SK-N-SH treated with all-trans-retinoic acid at 6 μM for 48 hours (cell line): ENCODE results near the gene ARFIP1.
A peak's percentile ranks its signal among the peaks of the same experiment; 100 is the strongest.

Experiments
- ATAC-seq: fragments of 200-7000 bp; cut with Tn5 transposase; 3 replicates; pipeline ENCODE4 v1.9.1; 2020; ENCODE audit warnings: mild to moderate bottlenecking, moderate library complexity
- ARNTL ChIP-seq: fragments of 450-650 bp; formaldehyde crosslinking; IDR thresholded peaks from 2 replicates; pipeline ENCODE4 v1.5.0; 2020; ENCODE audit warnings: low read depth, mild to moderate bottlenecking, moderate library complexity, borderline replicate concordance
- CSDC2 ChIP-seq: fragments of 250-450 bp; sonication (Bioruptor Pico); IDR thresholded peaks from 2 replicates; pipeline ENCODE4 v1.5.0; 2020; ENCODE audit warnings: mild to moderate bottlenecking, moderate library complexity
- ESRRG ChIP-seq: fragments of 250-450 bp; sonication (Bioruptor Pico); IDR thresholded peaks from 2 replicates; pipeline ENCODE4 v1.6.1; 2021; ENCODE audit warnings: mild to moderate bottlenecking
- GLIS3 ChIP-seq: fragments of 250-450 bp; sonication (Bioruptor Pico); IDR thresholded peaks from 2 replicates; pipeline ENCODE4 v1.5.0; 2020; ENCODE audit warnings: mild to moderate bottlenecking, moderate library complexity
- ISL1 ChIP-seq: fragments of 250-450 bp; sonication (Bioruptor Pico); IDR thresholded peaks from 2 replicates; pipeline ENCODE4 v2.1.2; 2022; ENCODE audit warnings: mild to moderate bottlenecking, moderate library complexity
- OSR1 ChIP-seq: fragments of 250-450 bp; sonication (Bioruptor Pico); IDR thresholded peaks from 2 replicates; pipeline ENCODE4 v1.8.0; 2022; ENCODE audit warnings: moderate library complexity, mild to moderate bottlenecking, inconsistent platforms
- PATZ1 ChIP-seq: fragments of 250-450 bp; sonication (Bioruptor Pico); IDR thresholded peaks from 2 replicates; pipeline ENCODE4 v1.8.0; 2020; ENCODE audit warnings: mild to moderate bottlenecking, moderate library complexity, borderline replicate concordance
- POU6F1 ChIP-seq: fragments of 250-450 bp; sonication (Bioruptor Pico); IDR thresholded peaks from 2 replicates; pipeline ENCODE4 v1.8.0; 2021; ENCODE audit warnings: low read depth, mild to moderate bottlenecking, moderate library complexity, borderline replicate concordance
- PPARA ChIP-seq: fragments of 250-450 bp; sonication (Bioruptor Pico); IDR thresholded peaks from 2 replicates; pipeline ENCODE4 v1.5.0; 2020; ENCODE audit warnings: mild to moderate bottlenecking, borderline replicate concordance
- RARB ChIP-seq: fragments of 250-450 bp; sonication (Bioruptor Pico); IDR thresholded peaks from 2 replicates; pipeline ENCODE4 v1.8.0; 2021; ENCODE audit warnings: mild to moderate bottlenecking, moderate library complexity
- SNAI2 ChIP-seq: fragments of 250-450 bp; sonication (Bioruptor Pico); IDR thresholded peaks from 2 replicates; pipeline ENCODE4 v1.5.0; 2020; ENCODE audit warnings: mild to moderate bottlenecking, moderate library complexity
- TOX ChIP-seq: fragments of 250-450 bp; sonication (Bioruptor Pico); IDR thresholded peaks from 2 replicates; pipeline ENCODE4 v1.8.0; 2021; ENCODE audit warnings: mild to moderate bottlenecking, moderate library complexity, borderline replicate concordance
- TSHZ2 ChIP-seq: fragments of 250-450 bp; sonication (Bioruptor Pico); IDR thresholded peaks from 2 replicates; pipeline ENCODE4 v1.5.0; 2020; ENCODE audit warnings: mild to moderate bottlenecking, moderate library complexity
- ZC3H10 ChIP-seq: fragments of 250-450 bp; sonication (Bioruptor Pico); IDR thresholded peaks from 2 replicates; pipeline ENCODE4 v1.5.1; 2021; ENCODE audit warnings: mild to moderate bottlenecking, moderate library complexity
- ZFP30 ChIP-seq: fragments of 450-650 bp; formaldehyde crosslinking; IDR thresholded peaks from 2 replicates; pipeline ENCODE4 v1.5.0; 2022; ENCODE audit warnings: mild to moderate bottlenecking, moderate library complexity
- ZNF565 ChIP-seq: fragments of 450-650 bp; formaldehyde crosslinking; conservative IDR thresholded peaks from 2 replicates; pipeline ENCODE4 v1.5.0; 2020; ENCODE audit warnings: low read depth, mild to moderate bottlenecking, moderate library complexity
- TF ChIP-seq, protein P1 (sequence below): fragments of 250-450 bp; sonication (Bioruptor Pico); IDR thresholded peaks from 2 replicates; pipeline ENCODE4 v1.5.1; 2021; ENCODE audit warnings: mild to moderate bottlenecking, moderate library complexity
- TF ChIP-seq, protein P2 (sequence below): fragments of 250-450 bp; sonication (Bioruptor Pico); IDR thresholded peaks from 2 replicates; pipeline ENCODE4 v1.5.1; 2020; ENCODE audit warnings: low read depth, mild to moderate bottlenecking, moderate library complexity

ARFIP1 gene

GRCh38 chr4:152929888-152930287, 150.1 kb downstream of the ARFIP1 start (continued):
- TF ChIP-seq POU6F1 = no peak
- no peak for TF ChIP-seq OSR1 (CRISPR knock-in tag)
- TF ChIP-seq, protein P1, sequence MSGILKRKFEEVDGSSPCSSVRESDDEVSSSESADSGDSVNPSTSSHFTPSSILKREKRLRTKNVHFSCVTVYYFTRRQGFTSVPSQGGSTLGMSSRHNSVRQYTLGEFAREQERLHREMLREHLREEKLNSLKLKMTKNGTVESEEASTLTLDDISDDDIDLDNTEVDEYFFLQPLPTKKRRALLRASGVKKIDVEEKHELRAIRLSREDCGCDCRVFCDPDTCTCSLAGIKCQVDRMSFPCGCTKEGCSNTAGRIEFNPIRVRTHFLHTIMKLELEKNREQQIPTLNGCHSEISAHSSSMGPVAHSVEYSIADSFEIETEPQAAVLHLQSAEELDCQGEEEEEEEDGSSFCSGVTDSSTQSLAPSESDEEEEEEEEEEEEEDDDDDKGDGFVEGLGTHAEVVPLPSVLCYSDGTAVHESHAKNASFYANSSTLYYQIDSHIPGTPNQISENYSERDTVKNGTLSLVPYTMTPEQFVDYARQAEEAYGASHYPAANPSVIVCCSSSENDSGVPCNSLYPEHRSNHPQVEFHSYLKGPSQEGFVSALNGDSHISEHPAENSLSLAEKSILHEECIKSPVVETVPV = no peak
- no peak for TF ChIP-seq ISL1

DNA sequence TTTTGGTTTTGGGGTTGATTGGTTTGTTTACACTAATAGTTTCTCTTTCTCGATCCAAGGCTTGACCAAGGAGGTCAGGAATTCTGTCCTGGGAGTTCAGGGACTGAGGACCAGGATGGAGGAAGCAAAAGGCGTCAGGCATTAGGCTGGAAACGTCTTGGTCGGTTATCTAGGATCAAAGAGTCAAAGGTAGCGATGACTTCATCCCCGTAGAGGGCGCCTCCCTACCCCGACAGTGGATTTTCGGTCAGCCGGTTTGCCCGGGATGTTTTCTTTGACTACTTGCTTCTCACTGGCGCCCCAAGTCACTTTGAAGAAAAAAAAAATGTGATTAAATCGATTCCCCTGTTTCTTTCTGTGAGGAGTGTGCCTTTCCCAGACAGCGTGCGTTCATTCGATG, 155.4 kb downstream of the ARFIP1 start:
- TF ChIP-seq ESRRG (CRISPR knock-in tag) = no peak
- no peak for TF ChIP-seq ZC3H10
- TF ChIP-seq, protein P2, sequence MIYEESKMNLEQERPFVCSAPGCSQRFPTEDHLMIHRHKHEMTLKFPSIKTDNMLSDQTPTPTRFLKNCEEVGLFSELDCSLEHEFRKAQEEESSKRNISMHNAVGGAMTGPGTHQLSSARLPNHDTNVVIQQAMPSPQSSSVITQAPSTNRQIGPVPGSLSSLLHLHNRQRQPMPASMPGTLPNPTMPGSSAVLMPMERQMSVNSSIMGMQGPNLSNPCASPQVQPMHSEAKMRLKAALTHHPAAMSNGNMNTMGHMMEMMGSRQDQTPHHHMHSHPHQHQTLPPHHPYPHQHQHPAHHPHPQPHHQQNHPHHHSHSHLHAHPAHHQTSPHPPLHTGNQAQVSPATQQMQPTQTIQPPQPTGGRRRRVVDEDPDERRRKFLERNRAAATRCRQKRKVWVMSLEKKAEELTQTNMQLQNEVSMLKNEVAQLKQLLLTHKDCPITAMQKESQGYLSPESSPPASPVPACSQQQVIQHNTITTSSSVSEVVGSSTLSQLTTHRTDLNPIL (CRISPR knock-in tag) = no peak
- TF ChIP-seq GLIS3 = no peak
- TF ChIP-seq, protein P1 = no peak
- TF ChIP-seq SNAI2 (CRISPR knock-in tag) = no peak
- TF ChIP-seq TSHZ2 (CRISPR knock-in tag) = no peak
- TF ChIP-seq ARNTL = no peak
- no peak for TF ChIP-seq ZNF565 (CRISPR knock-in tag)
- no peak for TF ChIP-seq RARB (CRISPR knock-in tag)
- no peak for TF ChIP-seq CSDC2 (CRISPR knock-in tag)
- TF ChIP-seq PATZ1 = no peak
- no peak for ATAC-seq

DNA sequence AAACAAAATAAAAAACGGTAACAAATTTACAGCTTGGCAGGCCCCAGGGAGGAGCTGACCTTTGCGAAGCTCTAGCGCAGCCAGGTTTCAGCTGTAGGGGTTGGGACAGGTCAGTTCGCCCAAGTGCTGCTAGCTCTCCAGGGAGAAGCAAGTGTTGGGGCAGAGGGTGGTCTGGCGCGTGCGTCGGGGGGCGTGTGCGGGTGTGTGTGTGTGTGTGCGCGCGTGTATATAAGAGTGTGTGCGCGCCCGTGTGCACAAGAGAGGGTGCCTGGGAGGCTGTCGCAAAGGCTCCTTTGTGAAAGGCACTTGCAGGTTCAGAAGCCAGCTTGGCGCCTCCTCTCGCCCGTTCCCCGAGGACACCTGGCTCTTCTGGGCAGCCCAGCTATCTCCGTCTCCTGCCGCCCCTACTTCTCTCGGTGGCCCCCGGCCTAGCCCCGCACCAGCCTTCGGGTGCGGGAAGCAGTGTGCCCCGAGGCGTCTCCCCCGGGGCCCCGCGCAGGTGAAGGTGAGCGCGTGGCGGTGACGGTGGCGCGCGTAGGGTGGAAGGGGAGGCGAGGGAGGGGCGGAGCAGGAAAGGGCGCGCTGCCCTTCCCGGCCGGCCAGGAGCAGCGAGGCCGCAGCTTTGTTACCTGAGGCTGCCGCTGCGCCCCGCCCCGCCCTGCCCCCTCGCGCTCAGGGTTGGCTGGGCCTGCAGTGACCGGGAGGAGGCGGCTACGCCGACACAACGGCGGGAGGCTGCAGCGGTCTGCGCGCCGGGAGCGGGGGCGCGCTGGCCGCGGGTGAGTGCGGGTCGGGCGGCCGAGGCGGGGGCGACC, 156.1 kb downstream of the ARFIP1 start, which contains the start of gene FHDC1:
FHDC1 (plus strand) TSS at position 693 of the 815 bp plus-strand sequence. CDS start 6,735 bp downstream, outside the sequence.
- ATAC-seq = peak; percentile 37
- no peak for TF ChIP-seq ZFP30 (CRISPR knock-in tag)
- TF ChIP-seq PPARA (CRISPR knock-in tag) = no peak
- no peak for TF ChIP-seq ZNF565 (CRISPR knock-in tag)
- no peak for TF ChIP-seq ARNTL
- no peak for TF ChIP-seq PATZ1
- TF ChIP-seq TOX = no peak
- TF ChIP-seq ESRRG (CRISPR knock-in tag) = no peak
- TF ChIP-seq, all 23 proteins: peak for 0
